A549 (cell line): Measurements from ENCODE around the gene SVIL.

Source experiments
- BHLHE40 ChIP-seq: IDR thresholded peaks from 2 replicates; pipeline ENCODE4 v1.6.1; 2012; ENCODE audit warnings: low read depth, low read length, inconsistent platforms
- FOSL2 ChIP-seq, 2 experiments: fragments of 450-650 bp in 1 of 2; fragments of >200 bp in 1 of 2; sonication (Bioruptor Twin) in 1 of 2; formaldehyde crosslinking; IDR thresholded peaks; 2 replicates each; pipeline versions ENCODE4 v1.5.0 to v1.6.1; 2016 to 2020; ENCODE audit warnings: mild to moderate bottlenecking in 1 of 2, moderate library complexity in 1 of 2
- HDAC2 ChIP-seq: fragments of 200-600 bp; sonication (generic); IDR thresholded peaks from 2 replicates; pipeline ENCODE4 v1.6.1; 2016
- POLR2A ChIP-seq: IDR thresholded peaks from 2 replicates; pipeline ENCODE4 v1.6.1; 2012; ENCODE audit warnings: mild to moderate bottlenecking, low read length
- SMC3 ChIP-seq: fragments of >200 bp; sonication (Bioruptor Twin); formaldehyde crosslinking; IDR thresholded peaks from 3 replicates; pipeline ENCODE4 v1.6.1; 2018; ENCODE audit warnings: inconsistent platforms
- TF ChIP-seq, protein P1 (sequence below): fragments of >200 bp; sonication (Bioruptor Twin); formaldehyde crosslinking; IDR thresholded peaks from 3 replicates; pipeline ENCODE4 v1.5.1; 2016

DNA sequence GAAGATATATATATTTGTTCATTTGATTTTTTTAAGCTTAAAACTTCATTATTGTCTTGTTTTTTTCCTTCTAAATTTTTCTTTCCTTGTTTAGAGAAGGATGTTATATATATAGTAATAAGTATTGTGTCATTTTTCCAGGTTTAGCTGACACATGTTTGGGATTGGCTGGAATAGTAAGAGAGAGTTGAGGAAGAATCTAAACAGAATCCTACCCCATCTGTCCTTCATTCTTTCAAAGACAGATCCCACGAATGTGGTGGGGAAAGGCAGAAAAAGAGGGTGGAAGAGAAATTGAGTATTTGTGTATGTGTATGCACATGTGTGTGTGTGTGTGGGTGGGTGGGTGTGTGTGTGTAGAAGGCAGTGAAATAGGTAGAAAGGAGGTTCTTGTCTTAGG, 132.4 kb downstream of the SVIL start:
- TF ChIP-seq, protein P1, sequence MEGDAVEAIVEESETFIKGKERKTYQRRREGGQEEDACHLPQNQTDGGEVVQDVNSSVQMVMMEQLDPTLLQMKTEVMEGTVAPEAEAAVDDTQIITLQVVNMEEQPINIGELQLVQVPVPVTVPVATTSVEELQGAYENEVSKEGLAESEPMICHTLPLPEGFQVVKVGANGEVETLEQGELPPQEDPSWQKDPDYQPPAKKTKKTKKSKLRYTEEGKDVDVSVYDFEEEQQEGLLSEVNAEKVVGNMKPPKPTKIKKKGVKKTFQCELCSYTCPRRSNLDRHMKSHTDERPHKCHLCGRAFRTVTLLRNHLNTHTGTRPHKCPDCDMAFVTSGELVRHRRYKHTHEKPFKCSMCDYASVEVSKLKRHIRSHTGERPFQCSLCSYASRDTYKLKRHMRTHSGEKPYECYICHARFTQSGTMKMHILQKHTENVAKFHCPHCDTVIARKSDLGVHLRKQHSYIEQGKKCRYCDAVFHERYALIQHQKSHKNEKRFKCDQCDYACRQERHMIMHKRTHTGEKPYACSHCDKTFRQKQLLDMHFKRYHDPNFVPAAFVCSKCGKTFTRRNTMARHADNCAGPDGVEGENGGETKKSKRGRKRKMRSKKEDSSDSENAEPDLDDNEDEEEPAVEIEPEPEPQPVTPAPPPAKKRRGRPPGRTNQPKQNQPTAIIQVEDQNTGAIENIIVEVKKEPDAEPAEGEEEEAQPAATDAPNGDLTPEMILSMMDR = no peak
- TF ChIP-seq POLR2A = no peak
- no peak for TF ChIP-seq HDAC2
- TF ChIP-seq SMC3 = no peak
- no peak for TF ChIP-seq FOSL2 (IDR thresholded peaks at IDR 0.05)
- TF ChIP-seq FOSL2 (CRISPR knock-in tag; IDR thresholded peaks at IDR 0.05) = no peak
- TF ChIP-seq BHLHE40 = no peak
